ENCODE data around the gene TBL1X.

Gene TBL1X

DNA sequence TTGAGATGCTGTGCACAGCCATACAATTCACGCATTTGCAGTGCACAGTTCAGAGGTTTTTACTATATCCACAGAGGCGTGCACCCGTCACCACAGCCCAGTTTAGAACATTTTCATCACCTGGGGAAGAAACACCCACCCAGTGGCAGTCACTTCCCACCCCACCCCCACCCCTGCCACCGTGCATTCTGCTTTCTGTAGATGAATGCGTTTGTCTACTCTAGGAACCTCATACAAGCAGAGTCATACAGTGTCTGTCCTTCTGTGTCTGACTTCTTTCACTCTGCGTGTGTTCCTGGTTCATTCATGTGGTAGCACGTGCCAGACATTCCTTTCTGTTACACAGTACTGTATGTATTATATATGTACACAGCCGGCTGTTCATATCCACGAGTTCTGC, 122.8 kb downstream of the TBL1X start:
- no peak for DNase-seq (ENCODE audit: low read depth)

DNA sequence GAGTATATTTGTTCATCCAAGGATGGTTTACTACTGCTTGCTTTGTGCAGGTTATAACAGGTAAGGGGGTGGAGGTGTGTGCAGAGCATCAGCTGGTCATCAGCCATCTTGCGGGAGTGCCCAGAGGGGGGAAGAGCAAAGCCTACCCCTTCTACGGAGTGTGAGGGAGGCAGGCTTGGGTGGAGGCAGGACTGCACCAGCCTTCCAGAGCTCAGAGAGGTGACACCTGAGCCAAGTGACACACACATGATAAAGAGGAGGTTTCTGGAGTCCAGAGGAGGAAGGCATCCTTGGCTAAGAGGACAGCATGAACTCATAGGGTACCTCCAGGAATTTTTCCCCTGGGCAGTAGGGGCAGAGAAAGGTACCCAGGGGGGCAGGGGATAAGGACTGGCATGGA, 126.6 kb downstream of the TBL1X start:
- no peak for DNase-seq (ENCODE audit: low read depth)

DNA sequence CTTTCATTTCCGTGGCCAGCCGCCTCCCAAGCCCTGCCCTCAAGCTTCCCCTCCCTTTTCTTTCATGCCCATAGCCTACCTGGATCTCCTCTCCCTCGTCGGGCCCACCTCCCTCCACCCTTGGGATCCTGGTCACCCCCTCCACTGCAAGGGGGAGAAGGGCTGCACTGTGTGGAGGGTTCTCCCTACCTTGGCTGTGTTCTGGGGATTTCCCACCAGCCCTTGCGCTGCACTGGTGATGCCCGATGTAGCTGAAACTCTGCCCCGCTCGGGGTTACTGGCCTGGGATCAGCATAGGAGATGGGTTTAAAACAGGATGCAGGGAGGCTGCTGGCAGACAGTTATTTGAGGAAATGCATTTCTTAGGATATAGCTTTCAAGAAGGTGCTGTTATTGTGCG, 128.9 kb downstream of the TBL1X start:
- DNase-seq (ENCODE audit: low read depth) = no peak

DNA sequence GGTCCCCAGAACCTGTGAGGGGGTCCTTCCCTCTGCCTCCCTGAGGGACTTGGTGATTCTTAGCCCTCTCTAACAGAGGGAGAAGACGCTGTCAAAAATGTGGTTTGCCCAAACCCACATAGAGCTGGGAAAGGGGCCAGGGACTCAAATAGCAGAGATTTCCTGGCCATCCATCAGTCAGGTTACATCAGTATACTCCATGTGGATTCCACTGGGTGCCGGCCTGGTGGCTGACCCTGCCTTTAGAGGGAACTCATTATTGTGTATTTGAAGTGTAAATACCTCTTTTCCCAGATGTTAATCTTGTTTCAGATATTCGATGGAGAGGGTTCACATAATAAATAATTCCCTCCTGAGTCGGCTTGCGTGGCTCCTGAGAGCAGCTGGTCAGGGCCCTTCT, 130.3 kb downstream of the TBL1X start:
- DNase-seq (ENCODE audit: low read depth) = no peak

DNA sequence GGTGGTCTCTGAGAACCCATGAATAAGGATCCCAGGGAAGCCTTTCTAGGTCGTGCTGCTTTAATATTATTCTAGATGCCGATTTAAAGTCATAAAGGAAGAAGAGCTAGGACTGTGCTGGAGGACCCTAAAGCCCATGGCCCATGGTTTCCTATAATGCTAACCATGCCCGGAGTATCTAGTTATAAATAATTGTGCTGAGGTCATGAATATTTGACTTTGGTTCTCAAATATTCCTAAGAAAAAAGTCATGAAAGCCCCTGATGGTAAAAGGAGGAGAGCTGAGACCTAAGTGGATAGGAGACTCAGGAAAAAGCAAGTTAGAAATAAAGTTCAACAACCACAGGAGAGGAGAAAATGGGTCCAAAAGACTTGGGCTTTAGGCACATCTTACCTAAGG, 132.0 kb downstream of the TBL1X start:
- no peak for DNase-seq (ENCODE audit: low read depth)

DNA sequence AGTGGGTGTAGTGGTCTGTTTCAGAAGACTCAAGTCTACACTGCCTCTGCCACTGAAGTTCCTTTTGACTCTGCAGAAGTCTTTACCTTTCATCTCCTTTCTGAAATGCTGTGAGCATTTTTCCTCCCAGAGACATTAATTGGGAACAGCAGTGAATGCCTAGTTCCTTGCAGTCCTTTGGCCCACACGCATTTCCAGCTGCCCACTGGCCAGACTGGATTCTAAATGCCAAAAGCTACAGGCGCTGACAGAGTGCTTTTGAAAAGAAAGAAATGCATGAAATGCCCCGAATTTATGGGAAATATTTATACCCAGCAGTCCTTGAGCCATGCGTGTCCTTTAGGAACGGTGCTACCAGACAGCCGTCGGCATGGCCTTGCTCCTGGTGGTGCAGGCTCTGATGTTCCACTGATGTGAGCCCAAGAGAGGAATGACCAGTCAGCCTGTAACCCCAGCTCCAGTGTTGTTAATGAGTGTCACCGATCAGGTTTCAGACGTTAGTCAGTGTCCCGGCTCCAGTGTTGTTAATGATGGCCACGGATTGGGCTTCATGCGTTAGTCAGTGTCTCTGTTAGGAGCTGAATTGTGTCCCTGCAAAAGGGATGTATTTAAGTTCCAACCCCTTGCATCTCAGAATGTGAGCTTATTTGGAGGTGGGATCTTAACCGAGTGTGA, 132.6 kb downstream of the TBL1X start:
- no peak for DNase-seq (ENCODE audit: low read depth)

DNA sequence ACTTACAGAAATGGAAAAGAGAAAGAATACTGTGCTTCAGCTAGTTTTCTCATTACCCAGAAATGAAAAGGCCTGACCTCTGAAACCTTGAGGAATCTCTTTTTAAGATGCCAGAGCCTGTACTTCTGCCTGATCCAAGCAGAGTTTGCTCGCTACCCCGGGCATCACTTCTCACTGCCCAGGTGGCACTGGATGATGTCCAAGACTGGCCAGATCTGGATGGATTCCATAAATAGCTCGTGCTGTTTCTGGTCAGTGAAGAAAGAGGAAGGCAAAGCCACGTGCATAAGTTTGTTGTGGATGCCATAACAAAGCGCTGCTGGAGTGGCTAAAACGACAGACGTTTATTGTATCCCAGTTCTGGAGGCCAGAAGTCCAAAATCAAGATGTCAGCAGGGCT, 133.5 kb downstream of the TBL1X start:
- no peak for DNase-seq (ENCODE audit: low read depth)

DNA sequence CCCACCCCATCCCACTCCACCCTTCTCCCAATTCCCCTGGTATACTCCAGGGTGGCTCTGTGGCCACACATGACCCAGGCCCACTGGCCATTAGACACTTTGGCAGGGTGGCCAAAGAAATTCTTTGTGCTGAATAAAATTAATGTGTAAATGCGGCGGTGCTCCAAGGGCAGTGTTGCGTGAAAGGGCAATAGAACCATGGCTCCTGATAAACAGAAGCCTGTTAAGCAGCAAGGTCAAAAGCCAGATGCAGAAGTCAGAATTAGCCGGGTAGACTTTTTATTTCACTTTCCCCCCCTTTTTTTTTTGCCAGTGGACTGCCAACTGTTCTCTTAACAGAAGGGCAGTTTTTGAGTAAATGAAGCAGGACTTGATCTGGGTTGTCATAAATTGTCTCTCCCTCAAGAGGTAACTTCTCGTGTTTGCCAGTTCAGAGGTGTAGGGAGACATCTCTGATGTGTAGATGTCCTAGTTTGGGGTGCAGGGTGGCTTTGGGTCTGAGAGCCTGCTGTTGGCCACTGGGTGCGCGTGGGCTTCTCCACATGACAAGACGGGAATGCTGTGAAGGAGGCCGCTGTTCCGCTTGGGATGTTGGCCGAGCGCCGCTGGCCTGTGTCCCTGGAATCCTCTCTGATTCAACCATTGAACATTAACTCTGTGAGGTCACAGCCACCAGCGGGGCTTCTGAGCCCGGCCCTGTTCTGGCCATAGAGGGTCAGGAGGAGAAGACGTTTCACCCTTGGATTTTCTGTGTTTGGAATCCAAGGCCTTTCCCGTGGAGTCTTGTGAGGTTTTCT, 139.5 kb downstream of the TBL1X start:
- DNase-seq (ENCODE audit: low read depth) = no peak

DNA sequence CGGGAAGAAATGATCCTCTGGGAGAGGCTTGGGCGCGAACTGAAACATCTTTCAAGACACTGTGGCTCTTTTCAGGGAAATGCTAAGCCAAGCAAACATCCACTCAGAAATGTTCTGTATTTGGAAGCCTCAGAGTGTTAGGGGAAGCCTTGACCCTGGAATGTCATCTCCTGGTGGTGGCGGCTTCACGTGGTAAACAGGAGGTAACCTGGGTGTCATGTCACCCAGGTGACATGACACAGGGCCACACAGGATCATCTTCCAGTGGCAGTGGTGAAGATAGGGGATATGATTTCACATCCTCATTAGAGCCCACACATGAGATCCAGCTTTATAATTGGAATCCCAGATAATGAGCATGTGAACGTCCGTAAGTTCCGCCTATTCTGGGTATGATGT, 140.0 kb downstream of the TBL1X start:
- no peak for DNase-seq (ENCODE audit: low read depth)

DNA sequence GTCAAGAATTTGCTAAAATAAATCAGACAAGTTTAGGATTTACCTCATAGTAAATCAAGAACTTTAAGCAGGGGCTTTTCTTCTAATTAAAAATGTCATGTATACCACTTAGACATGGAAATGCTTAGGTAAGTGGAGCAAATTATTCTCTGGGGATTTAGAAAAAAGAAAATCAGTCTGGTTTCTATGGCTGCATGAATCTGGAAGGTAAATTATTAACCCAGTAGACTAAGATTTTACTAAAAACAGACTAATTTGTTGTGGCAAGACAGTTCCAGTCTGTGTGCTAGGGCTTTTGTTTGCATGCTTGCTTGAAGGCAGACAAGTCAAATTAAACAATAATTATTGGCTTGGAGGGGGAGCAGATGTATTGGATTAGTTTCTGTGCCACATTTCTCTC, 140.6 kb downstream of the TBL1X start:
- DNase-seq (ENCODE audit: low read depth) = no peak

DNA sequence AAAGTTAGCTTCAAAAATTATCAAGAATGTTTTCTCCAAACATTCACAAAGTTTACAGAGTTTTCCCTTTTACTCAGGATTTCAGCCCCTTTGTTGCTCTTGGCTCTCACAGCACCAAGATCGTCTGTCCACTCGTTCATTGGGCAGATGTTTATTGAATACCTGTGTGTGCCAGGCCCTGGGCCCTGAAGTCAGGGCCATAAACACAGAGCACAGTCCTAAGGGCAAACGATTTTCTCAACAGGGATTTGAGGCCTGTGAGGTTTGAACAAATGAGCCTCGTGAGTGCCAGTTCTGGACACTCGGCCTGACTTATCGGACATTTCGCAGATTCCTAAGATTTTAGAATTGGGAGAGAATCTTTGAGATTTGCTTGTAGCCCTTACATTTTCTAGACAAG, 142.1 kb downstream of the TBL1X start:
- no peak for DNase-seq (ENCODE audit: low read depth)

DNA sequence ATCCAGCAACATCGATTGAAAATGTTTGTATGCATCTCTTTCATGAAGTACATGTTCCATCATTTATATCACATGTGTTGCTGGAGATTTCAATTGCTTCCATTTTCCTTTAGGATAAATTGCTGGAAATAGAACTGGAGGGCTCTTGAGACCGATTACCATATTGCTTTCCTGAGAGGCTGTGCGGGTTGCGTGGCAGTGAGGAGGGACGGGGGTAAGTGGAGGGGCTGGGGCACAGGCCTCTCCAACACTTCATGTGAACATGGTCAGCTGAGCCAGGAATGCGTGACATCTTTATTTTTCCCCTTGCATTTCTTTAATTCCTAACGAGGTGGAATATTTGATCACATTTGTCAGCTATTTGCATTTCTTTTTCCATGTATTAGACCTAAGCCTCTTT, 144.6 kb downstream of the TBL1X start:
- no peak for DNase-seq (ENCODE audit: low read depth)

DNA sequence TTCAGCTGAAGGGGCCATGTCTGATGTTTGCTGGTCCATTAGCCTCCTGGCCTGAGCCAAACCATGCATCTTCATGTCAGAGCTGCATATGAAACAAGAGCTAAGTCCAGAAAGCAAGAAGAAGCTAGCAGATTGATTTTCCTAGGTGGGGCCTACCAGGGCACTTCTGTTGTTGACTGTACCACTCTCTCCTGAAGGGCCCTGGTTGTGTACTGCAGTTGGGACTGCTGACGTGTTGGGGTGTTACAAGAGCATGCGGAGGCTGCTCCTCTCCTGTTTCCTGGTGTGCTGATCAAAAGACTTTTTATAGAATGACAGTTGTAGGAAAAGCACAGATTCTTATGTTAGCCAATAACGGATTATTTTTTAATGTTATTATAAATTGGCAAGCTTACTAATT, 145.1 kb downstream of the TBL1X start:
- no peak for DNase-seq (ENCODE audit: low read depth)

DNA sequence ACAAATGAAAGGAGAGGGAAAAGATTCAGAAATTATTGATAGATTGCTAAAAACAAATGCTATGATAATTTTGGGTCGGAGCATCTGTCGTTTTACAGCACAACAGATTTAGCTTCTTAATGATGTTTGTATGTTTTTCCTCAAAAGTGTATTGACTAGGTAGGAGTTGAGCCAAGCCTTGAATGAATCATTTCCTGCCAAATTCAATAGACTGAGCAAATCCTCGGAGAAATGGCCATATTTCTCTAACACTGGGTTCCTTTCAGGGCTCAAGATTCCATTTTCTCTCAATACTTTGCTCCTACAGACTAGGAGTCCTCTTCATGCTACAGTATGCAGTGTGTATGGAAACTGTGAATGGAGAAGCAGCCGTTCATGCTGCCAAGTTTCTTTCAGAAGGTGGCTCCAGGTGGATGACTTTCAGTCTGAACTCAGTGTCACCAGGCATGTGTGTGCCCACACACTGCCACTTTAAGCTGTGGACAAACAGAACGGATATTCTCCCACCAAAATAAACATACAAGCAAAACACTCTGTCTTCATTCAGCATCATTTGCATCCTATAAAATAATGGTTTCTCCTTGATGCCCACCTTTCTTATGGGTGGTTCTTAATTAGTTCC, 146.0 kb downstream of the TBL1X start:
- DNase-seq (ENCODE audit: low read depth) = no peak

DNA sequence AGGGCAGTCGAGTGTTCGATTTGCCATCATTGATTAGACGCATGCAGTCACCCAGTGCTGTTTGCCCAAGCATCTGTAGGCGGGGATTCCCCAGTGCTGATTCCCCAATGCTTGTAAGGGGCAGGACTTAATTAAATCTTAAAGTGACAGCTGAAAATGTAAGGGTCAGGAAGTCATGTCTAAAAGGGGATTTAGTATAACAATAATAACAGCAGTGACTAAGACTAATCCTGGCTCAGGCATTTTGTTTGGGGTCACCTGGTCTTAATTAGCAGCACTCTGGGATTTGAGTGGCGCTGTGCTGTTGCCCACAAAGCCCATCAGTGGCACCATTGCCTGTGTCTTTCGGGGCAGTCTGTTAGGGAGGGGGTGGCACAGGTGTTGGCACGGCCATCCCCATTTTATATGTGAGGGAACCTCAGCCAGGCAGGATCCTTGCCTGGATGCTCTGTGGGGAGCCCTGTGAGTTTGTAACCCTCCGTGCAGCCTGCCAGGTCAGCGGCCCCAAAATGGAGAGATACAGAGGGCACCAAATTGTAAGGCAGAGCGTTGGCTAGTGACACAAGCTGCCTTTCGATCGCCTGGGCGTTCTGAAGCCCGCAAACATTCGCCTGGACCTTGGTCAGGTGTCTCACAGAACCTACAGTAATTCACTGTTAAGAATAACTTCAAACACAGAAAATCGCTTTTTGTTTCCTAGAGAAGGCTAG, 146.7 kb downstream of the TBL1X start:
- no peak for DNase-seq (ENCODE audit: low read depth)

DNA sequence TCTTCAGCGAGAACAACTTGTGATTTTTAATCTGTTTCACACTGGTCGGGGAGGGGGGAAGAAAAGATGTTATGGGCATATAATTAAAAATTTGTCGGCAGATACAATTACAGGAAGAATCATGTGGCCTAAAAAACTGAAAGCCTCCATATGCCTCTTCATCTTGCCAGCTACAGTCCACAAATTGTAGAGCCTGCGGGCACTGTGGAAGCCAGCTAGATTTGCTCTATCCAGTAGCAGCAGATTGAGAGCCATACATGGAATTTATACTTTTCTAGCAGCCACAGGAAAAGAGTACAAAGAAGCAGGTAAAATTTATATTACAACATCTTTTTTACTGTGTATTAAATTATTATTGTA, 147.3 kb downstream of the TBL1X start:
- no peak for DNase-seq (ENCODE audit: low read depth)

DNA sequence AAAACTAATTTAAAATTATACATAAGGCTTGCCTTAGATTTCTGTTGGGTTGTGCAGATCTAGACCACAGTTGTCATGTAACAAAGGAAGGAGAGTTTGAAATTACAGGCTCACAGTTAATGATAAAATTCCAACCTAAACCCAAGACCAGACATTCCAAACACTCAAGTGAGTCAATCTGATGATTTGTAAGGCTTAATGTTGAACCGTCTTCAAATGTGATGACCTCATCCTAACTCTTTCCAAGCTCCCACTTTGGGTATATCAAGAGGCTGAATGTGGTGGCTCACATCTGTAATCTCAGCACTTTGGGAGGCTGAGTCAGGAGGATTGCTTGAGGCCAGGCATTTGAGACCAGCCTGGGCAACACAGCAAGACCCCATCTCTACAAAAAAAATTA, 149.2 kb downstream of the TBL1X start:
- no peak for DNase-seq (ENCODE audit: low read depth)

DNA sequence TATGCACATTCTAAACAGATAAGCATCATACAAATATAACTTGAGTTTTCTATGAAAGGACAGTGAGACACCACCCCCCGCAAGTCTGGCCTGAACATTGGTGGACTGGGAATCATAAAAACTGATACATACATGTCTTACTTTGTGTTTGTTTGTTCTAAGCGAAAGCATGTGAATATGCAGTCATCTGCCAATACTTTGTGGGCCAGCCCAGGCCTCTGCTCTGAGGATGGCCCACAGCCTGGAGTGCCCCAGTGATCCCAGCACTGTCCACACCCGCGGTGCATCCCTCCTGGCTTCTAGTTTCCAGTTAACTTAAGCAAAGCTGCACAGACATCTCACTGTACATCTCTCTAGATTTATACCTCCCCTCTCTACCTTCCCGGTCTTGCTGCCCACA, 154.3 kb downstream of the TBL1X start:
- no peak for DNase-seq (ENCODE audit: low read depth)

DNA sequence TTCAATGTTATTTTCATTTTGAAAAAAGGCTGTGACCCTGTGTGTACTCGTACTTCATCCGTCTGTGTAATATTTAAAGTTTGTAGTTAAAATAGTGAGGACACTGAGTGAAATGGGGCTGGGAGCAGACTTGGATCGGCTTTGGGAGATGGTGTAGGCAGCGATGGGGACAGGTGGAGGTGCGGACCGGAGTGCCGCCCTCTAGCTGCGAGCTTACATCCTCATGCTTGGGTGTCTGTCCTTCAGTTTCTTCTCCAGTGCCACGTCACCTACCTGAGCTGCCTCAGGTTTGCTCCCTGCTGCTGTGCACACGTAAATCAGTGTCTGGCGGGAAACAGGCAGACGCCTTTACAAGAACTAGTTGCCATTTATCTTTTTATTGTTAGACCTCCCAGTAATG, 154.7 kb downstream of the TBL1X start:
- DNase-seq (ENCODE audit: low read depth) = no peak

DNA sequence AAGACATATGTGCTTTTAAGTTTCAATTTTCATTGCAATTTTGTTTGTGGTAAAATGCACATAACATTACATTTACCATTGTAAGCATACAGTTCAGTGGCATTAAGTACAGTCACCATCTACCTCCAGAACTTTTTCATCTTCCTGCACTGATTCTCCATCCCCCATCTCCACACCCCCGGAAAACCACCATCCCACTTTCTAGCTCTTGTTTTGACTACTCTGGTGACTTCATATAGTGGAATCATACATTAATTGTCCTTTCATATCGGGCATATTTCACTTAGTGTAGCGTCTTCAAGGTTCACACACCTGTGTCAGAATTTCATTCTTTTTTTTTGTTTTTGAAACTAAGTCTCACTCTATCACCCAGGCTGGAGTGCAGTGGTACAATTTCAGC, 157.3 kb downstream of the TBL1X start:
- DNase-seq (ENCODE audit: low read depth) = no peak

DNA sequence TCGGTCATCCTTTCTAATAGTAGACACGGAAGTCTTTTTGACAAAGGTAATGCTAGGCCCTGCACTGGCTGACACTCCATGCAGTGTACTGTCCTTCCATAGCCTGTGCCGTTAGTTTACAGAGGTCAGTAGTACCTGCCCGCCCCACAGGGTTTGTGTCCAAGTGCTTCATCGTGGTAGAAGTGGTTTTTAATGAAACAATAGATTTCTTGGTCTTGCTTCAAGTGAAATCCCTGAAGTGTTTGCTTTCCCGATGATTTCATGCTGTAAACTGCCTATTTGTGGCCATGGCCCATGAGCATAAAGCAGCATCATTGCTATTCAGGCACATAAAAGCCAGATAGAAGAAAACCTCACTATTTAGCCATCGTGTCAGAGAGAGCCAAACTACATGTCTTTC, 161.5 kb downstream of the TBL1X start:
- DNase-seq (ENCODE audit: low read depth) = no peak

DNA sequence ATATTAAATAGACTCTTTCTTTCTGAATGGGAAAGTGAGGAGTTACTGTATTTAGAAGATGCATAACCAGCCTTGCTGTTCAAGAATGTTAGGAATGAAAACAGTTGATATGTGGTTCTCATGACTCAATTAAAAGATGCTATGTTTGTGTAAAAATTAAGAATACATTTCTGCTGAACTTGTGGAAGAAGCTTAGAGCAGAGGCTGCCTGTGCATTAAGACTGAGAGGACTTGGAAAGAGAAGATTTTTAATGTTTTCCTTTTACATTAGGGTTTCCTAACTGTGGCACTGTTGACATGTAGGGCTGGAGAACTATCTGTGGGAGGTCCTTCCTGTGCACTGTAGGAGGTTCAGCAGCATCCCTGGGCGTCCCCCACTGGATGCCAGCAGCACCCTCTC, 163.1 kb downstream of the TBL1X start:
- no peak for DNase-seq (ENCODE audit: low read depth)

Measured in activated T-helper 9 cell treated with anti-CD3 and anti-CD28 coated beads, Interleukin-2, amount 50 U/mL, for 16 hours (primary cell).